ENCODE data around the gene MAP3K2. TPM values are rescaled to one million over a fixed set of nuclear protein-coding genes. Genes with fewer than 3 reads are reported as not detected.
"Not testable (repeated sequence)": the region's sequence is repeated elsewhere in the genome, so short reads cannot be mapped to it uniquely, and the experiment has no call there.

MAP3K2 gene
- total RNA-seq, 1 experiment from 2014 or later = 13.8 TPM

GRCh38 chr2:127361929-127362885 is 25.6 kb downstream of the MAP3K2 start:
- DNase-seq (ENCODE audit: low spot score) = no peak
- in situ Hi-C loops (cut with HindIII; ENCODE audit: low sequenced_read_pairs) = no loop called here

- in situ Hi-C loops (cut with HindIII; ENCODE audit: low sequenced_read_pairs) = no loop called here
- DNase-seq (ENCODE audit: low spot score) = no peak
These were observed 27.5 kb downstream of the MAP3K2 start for GRCh38 chr2:127360242-127360641.

GRCh38 chr2:127359520-127359919 is 28.3 kb downstream of the MAP3K2 start:
- peak; percentile 21 for DNase-seq (ENCODE audit: low spot score)
- in situ Hi-C loops (cut with HindIII; ENCODE audit: low sequenced_read_pairs) = loop anchor here (10.0 kb wide), 1 partner anchor 55 kb away; the partner anchor contains the start of gene PROC

GRCh38 chr2:127358971-127359370 is 28.8 kb downstream of the MAP3K2 start:
- DNase-seq (ENCODE audit: low spot score) = no peak
- in situ Hi-C loops (cut with HindIII; ENCODE audit: low sequenced_read_pairs) = loop anchor here (10.0 kb wide), 1 partner anchor 56 kb away; the partner anchor contains the start of gene PROC

GRCh38 chr2:127358044-127358443 is 29.7 kb downstream of the MAP3K2 start:
- no peak for DNase-seq (ENCODE audit: low spot score)
- in situ Hi-C loops (cut with HindIII; ENCODE audit: low sequenced_read_pairs) = loop anchor here (10.0 kb wide), 1 partner anchor 57 kb away; the partner anchor contains the start of gene PROC

- DNase-seq (ENCODE audit: low spot score) = no peak
These were observed 30.2 kb downstream of the MAP3K2 start for GRCh38 chr2:127357591-127357990.

GRCh38 chr2:127356531-127356930 is 31.2 kb downstream of the MAP3K2 start:
- DNase-seq (ENCODE audit: low spot score) = no peak
- in situ Hi-C loops (cut with HindIII; ENCODE audit: low sequenced_read_pairs) = loop anchor here (10.0 kb wide), 1 partner anchor 58 kb away; the partner anchor contains the start of gene PROC

More at GRCh38 chr2:127357591-127357990, 30.2 kb downstream of the MAP3K2 start:
- in situ Hi-C loops (cut with HindIII; ENCODE audit: low sequenced_read_pairs) = loop anchor here (10.0 kb wide), 1 partner anchor 57 kb away; the partner anchor contains the start of gene PROC

GRCh38 chr2:127355407-127356008 is 32.3 kb downstream of the MAP3K2 start:
- in situ Hi-C loops (cut with HindIII; ENCODE audit: low sequenced_read_pairs) = loop anchor here (10.0 kb wide), 1 partner anchor 59 kb away; the partner anchor contains the start of gene PROC
- DNase-seq (ENCODE audit: low spot score) = no peak

- in situ Hi-C loops (cut with HindIII; ENCODE audit: low sequenced_read_pairs) = loop anchor here (10.0 kb wide), 1 partner anchor 61 kb away; the partner anchor contains the start of gene PROC
- not testable (repeated sequence) for DNase-seq (ENCODE audit: low spot score)
These were observed 33.7 kb downstream of the MAP3K2 start for GRCh38 chr2:127353873-127354676.

GRCh38 chr2:127353223-127353622 is 34.6 kb downstream of the MAP3K2 start:
- DNase-seq (ENCODE audit: low spot score) = not testable (repeated sequence)
- in situ Hi-C loops (cut with HindIII; ENCODE audit: low sequenced_read_pairs) = loop anchor here (10.0 kb wide), 1 partner anchor 62 kb away; the partner anchor contains the start of gene PROC

GRCh38 chr2:127351603-127352002 is 36.2 kb downstream of the MAP3K2 start:
- in situ Hi-C loops (cut with HindIII; ENCODE audit: low sequenced_read_pairs) = loop anchor here (10.0 kb wide), 1 partner anchor 63 kb away; the partner anchor contains the start of gene PROC
- DNase-seq (ENCODE audit: low spot score) = no peak

GRCh38 chr2:127348426-127349000 is 39.3 kb downstream of the MAP3K2 start:
- in situ Hi-C loops (cut with HindIII; ENCODE audit: low sequenced_read_pairs) = no loop called here
- no peak for DNase-seq (ENCODE audit: low spot score)

GRCh38 chr2:127347734-127348392 is 39.9 kb downstream of the MAP3K2 start:
- in situ Hi-C loops (cut with HindIII; ENCODE audit: low sequenced_read_pairs) = no loop called here
- DNase-seq (ENCODE audit: low spot score) = no peak

- in situ Hi-C loops (cut with HindIII; ENCODE audit: low sequenced_read_pairs) = no loop called here
- no peak for DNase-seq (ENCODE audit: low spot score)
These were observed 40.8 kb downstream of the MAP3K2 start for GRCh38 chr2:127347015-127347414.

GRCh38 chr2:127343277-127343676 is 44.5 kb downstream of the MAP3K2 start:
- no peak for DNase-seq (ENCODE audit: low spot score)
- in situ Hi-C loops (cut with HindIII; ENCODE audit: low sequenced_read_pairs) = no loop called here

GRCh38 chr2:127342101-127342500 is 45.7 kb downstream of the MAP3K2 start:
- no peak for DNase-seq (ENCODE audit: low spot score)
- in situ Hi-C loops (cut with HindIII; ENCODE audit: low sequenced_read_pairs) = no loop called here

- no peak for DNase-seq (ENCODE audit: low spot score)
- in situ Hi-C loops (cut with HindIII; ENCODE audit: low sequenced_read_pairs) = no loop called here
These were observed 55.4 kb downstream of the MAP3K2 start for GRCh38 chr2:127332335-127332734.

- no peak for DNase-seq (ENCODE audit: low spot score)
- in situ Hi-C loops (cut with HindIII; ENCODE audit: low sequenced_read_pairs) = no loop called here
These were observed 57.0 kb downstream of the MAP3K2 start for GRCh38 chr2:127330753-127331152.

Data from G401 (cell line).